Measurements from ENCODE around the gene CCNQ.

DNA sequence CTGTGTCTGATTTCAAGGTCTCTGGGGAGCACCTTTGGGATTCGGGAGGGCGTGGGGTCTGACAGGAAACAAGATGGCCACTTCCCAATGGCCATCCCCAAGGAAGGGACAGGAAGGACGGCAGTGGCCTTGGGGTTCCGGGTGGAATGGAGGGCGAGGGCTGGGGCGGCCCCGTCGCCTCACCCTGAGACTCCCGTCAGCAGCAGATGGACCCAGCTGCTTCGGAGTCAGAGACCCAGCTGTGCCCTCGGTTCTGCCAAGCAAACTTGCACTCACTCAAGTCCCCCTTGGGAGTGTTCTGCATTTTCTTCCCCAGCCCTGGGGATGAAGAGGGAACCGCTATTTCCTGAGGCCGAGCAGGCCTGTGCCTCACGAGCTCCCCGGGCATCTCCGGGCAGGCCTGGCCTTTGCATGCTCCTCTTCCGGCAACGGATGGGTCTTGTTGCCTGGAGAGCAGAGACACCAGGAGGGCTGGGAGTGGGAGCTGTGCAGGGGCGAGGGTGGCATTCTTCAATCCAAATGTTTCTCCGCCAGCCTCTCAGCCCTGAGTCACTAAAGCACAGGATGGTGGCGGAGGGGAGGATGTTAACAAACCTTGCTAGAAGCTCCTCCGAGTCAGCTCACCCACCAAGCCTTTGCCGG is 41.2 kb upstream of the CCNQ start:
- TF ChIP-seq, protein P1, sequence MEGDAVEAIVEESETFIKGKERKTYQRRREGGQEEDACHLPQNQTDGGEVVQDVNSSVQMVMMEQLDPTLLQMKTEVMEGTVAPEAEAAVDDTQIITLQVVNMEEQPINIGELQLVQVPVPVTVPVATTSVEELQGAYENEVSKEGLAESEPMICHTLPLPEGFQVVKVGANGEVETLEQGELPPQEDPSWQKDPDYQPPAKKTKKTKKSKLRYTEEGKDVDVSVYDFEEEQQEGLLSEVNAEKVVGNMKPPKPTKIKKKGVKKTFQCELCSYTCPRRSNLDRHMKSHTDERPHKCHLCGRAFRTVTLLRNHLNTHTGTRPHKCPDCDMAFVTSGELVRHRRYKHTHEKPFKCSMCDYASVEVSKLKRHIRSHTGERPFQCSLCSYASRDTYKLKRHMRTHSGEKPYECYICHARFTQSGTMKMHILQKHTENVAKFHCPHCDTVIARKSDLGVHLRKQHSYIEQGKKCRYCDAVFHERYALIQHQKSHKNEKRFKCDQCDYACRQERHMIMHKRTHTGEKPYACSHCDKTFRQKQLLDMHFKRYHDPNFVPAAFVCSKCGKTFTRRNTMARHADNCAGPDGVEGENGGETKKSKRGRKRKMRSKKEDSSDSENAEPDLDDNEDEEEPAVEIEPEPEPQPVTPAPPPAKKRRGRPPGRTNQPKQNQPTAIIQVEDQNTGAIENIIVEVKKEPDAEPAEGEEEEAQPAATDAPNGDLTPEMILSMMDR (conservative IDR thresholded peaks at IDR 0.05), result no peak
- TF ChIP-seq ZFX (IDR thresholded peaks at IDR 0.05), result no peak
